ENCODE data around the gene DDAH1.

- TF ChIP-seq POLR2AphosphoS5 (IDR thresholded peaks at IDR 0.05; ENCODE audit: low read depth, low read length) (no peak), TAF1 (IDR thresholded peaks at IDR 0.05; ENCODE audit: borderline replicate concordance, low read depth, low read length) (no peak)
These were observed 161.4 kb downstream of the DDAH1 start for GRCh38 chr1:85303440-85304162.
